Measurements from ENCODE around the gene STK32B.
"Not testable (repeated sequence)": the region's sequence is repeated elsewhere in the genome, so short reads cannot be mapped to it uniquely, and the experiment has no call there.

The STK32B gene

GRCh38 chr4:5267408-5267807 is 216.1 kb downstream of the STK32B start:
- Histone ChIP-seq H3K27ac (ENCODE audit: low read depth, low read length) (no peak overlapping the region), H3K4me3 (ENCODE audit: low read length) (no peak overlapping the region), H3K36me3 (ENCODE audit: insufficient read depth, low read length) (no peaks in the 10 kb centered on the region), H3K9me3 (ENCODE audit: insufficient read depth, low read depth, low read length) (no peaks in the 10 kb centered on the region), H3K4me1 (ENCODE audit: insufficient read depth, low read length) (no peaks in the 10 kb centered on the region), H3K9ac (ENCODE audit: low read depth, low read length) (no peak overlapping the region), H3K27me3 (ENCODE audit: insufficient read depth, low read length) (no peaks in the 10 kb centered on the region)
- WGBS, result 98% methylated on average over 6 of the region's 8 CpGs

GRCh38 chr4:5276475-5277075 is 225.3 kb downstream of the STK32B start:
- H3K4me1 ChIP-seq (ENCODE audit: insufficient read depth, low read length), result no peaks in the 10 kb centered on the region

GRCh38 chr4:5277079-5277478 is 225.8 kb downstream of the STK32B start:
- no peak overlapping the region for H3K9ac ChIP-seq (ENCODE audit: low read depth, low read length)
- H3K9me3 ChIP-seq (ENCODE audit: insufficient read depth, low read depth, low read length), result no peaks in the 10 kb centered on the region
- H3K27me3 ChIP-seq (ENCODE audit: insufficient read depth, low read length), result no peaks in the 10 kb centered on the region
- H3K36me3 ChIP-seq (ENCODE audit: insufficient read depth, low read length), result no peaks in the 10 kb centered on the region
- H3K4me1 ChIP-seq (ENCODE audit: insufficient read depth, low read length), result no peaks in the 10 kb centered on the region
- 88% methylated on average over 2 of the region's 2 CpGs for WGBS
- no peak overlapping the region for H3K4me3 ChIP-seq (ENCODE audit: low read length)
- no peak overlapping the region for H3K27ac ChIP-seq (ENCODE audit: low read depth, low read length)

More at GRCh38 chr4:5276475-5277075, 225.3 kb downstream of the STK32B start:
- no peaks in the 10 kb centered on the region for H3K36me3 ChIP-seq (ENCODE audit: insufficient read depth, low read length)
- no peak overlapping the region for H3K9ac ChIP-seq (ENCODE audit: low read depth, low read length)
- H3K9me3 ChIP-seq (ENCODE audit: insufficient read depth, low read depth, low read length), result no peaks in the 10 kb centered on the region
- 93% methylated on average over 11 of the region's 11 CpGs for WGBS
- H3K27me3 ChIP-seq (ENCODE audit: insufficient read depth, low read length), result no peaks in the 10 kb centered on the region
- no peak overlapping the region for H3K27ac ChIP-seq (ENCODE audit: low read depth, low read length)
- no peak overlapping the region for H3K4me3 ChIP-seq (ENCODE audit: low read length)

- Histone ChIP-seq H3K4me3 (ENCODE audit: low read length) (no peak overlapping the region), H3K36me3 (ENCODE audit: insufficient read depth, low read length) (no peaks in the 10 kb centered on the region), H3K4me1 (ENCODE audit: insufficient read depth, low read length) (no peaks in the 10 kb centered on the region), H3K27me3 (ENCODE audit: insufficient read depth, low read length) (no peaks in the 10 kb centered on the region), H3K27ac (ENCODE audit: low read depth, low read length) (no peak overlapping the region), H3K9ac (ENCODE audit: low read depth, low read length) (no peak overlapping the region), H3K9me3 (ENCODE audit: insufficient read depth, low read depth, low read length) (no peaks in the 10 kb centered on the region)
- WGBS, result 90% methylated on average over 4 of the region's 4 CpGs
These were observed 226.9 kb downstream of the STK32B start for GRCh38 chr4:5278213-5278612.

- H3K9me3 ChIP-seq (ENCODE audit: insufficient read depth, low read depth, low read length); H3K27me3 ChIP-seq (ENCODE audit: insufficient read depth, low read length); H3K9ac ChIP-seq (ENCODE audit: low read depth, low read length): not testable (repeated sequence)
These were observed 228.8 kb downstream of the STK32B start for GRCh38 chr4:5280069-5280468.

GRCh38 chr4:5280828-5281227 is 229.5 kb downstream of the STK32B start:
- 94% methylated on average over 4 of the region's 4 CpGs for WGBS
- Histone ChIP-seq H3K27ac (ENCODE audit: low read depth, low read length) (no peak overlapping the region), H3K9me3 (ENCODE audit: insufficient read depth, low read depth, low read length) (no peaks in the 10 kb centered on the region), H3K4me3 (ENCODE audit: low read length) (no peak overlapping the region), H3K9ac (ENCODE audit: low read depth, low read length) (no peak overlapping the region), H3K36me3 (ENCODE audit: insufficient read depth, low read length) (no peaks in the 10 kb centered on the region), H3K27me3 (ENCODE audit: insufficient read depth, low read length) (no peaks in the 10 kb centered on the region), H3K4me1 (ENCODE audit: insufficient read depth, low read length) (no peaks in the 10 kb centered on the region)

More at GRCh38 chr4:5280069-5280468, 228.8 kb downstream of the STK32B start:
- 86% methylated on average over 1 of the region's 1 CpG for WGBS
- not testable (repeated sequence) for H3K4me3 ChIP-seq (ENCODE audit: low read length); H3K4me1 ChIP-seq (ENCODE audit: insufficient read depth, low read length); H3K27ac ChIP-seq (ENCODE audit: low read depth, low read length); H3K36me3 ChIP-seq (ENCODE audit: insufficient read depth, low read length)

GRCh38 chr4:5283837-5284236 is 232.6 kb downstream of the STK32B start:
- Histone ChIP-seq H3K36me3 (ENCODE audit: insufficient read depth, low read length) (no peaks in the 10 kb centered on the region), H3K27ac (ENCODE audit: low read depth, low read length) (no peak overlapping the region), H3K9ac (ENCODE audit: low read depth, low read length) (no peak overlapping the region), H3K9me3 (ENCODE audit: insufficient read depth, low read depth, low read length) (no peaks in the 10 kb centered on the region), H3K4me1 (ENCODE audit: insufficient read depth, low read length) (no peaks in the 10 kb centered on the region), H3K27me3 (ENCODE audit: insufficient read depth, low read length) (no peaks in the 10 kb centered on the region), H3K4me3 (ENCODE audit: low read length) (no peak overlapping the region)
- WGBS, result no CpG with 5 or more reads among the region's 2 CpGs

- 92% methylated on average over 5 of the region's 7 CpGs for WGBS
- H3K36me3 ChIP-seq (ENCODE audit: insufficient read depth, low read length), result no peaks in the 10 kb centered on the region
- no peak overlapping the region for H3K9ac ChIP-seq (ENCODE audit: low read depth, low read length)
- no peak overlapping the region for H3K4me3 ChIP-seq (ENCODE audit: low read length)
- H3K27ac ChIP-seq (ENCODE audit: low read depth, low read length), result no peak overlapping the region
- H3K4me1 ChIP-seq (ENCODE audit: insufficient read depth, low read length), result no peaks in the 10 kb centered on the region
- no peaks in the 10 kb centered on the region for H3K9me3 ChIP-seq (ENCODE audit: insufficient read depth, low read depth, low read length)
- H3K27me3 ChIP-seq (ENCODE audit: insufficient read depth, low read length), result no peaks in the 10 kb centered on the region
These were observed 233.2 kb downstream of the STK32B start for GRCh38 chr4:5284517-5284916.

- H3K4me1 ChIP-seq (ENCODE audit: insufficient read depth, low read length), result no peaks in the 10 kb centered on the region
- H3K36me3 ChIP-seq (ENCODE audit: insufficient read depth, low read length), result no peaks in the 10 kb centered on the region
These were observed 240.8 kb downstream of the STK32B start for GRCh38 chr4:5292101-5292500.

GRCh38 chr4:5298000-5298787 is 246.9 kb downstream of the STK32B start:
- 91% methylated on average over 9 of the region's 9 CpGs for WGBS
- not testable (repeated sequence) for H3K4me3 ChIP-seq (ENCODE audit: low read length); H3K9ac ChIP-seq (ENCODE audit: low read depth, low read length); H3K27ac ChIP-seq (ENCODE audit: low read depth, low read length); H3K36me3 ChIP-seq (ENCODE audit: insufficient read depth, low read length); H3K4me1 ChIP-seq (ENCODE audit: insufficient read depth, low read length); H3K9me3 ChIP-seq (ENCODE audit: insufficient read depth, low read depth, low read length); H3K27me3 ChIP-seq (ENCODE audit: insufficient read depth, low read length)

More at GRCh38 chr4:5292101-5292500, 240.8 kb downstream of the STK32B start:
- Histone ChIP-seq H3K9ac (ENCODE audit: low read depth, low read length) (no peak overlapping the region), H3K27ac (ENCODE audit: low read depth, low read length) (no peak overlapping the region), H3K27me3 (ENCODE audit: insufficient read depth, low read length) (no peaks in the 10 kb centered on the region), H3K9me3 (ENCODE audit: insufficient read depth, low read depth, low read length) (no peaks in the 10 kb centered on the region), H3K4me3 (ENCODE audit: low read length) (no peak overlapping the region)
- 96% methylated on average over 3 of the region's 4 CpGs for WGBS

GRCh38 chr4:5300283-5300682 is 249.0 kb downstream of the STK32B start:
- Histone ChIP-seq H3K4me1 (ENCODE audit: insufficient read depth, low read length) (no peaks in the 10 kb centered on the region), H3K4me3 (ENCODE audit: low read length) (no peak overlapping the region), H3K9me3 (ENCODE audit: insufficient read depth, low read depth, low read length) (no peaks in the 10 kb centered on the region), H3K36me3 (ENCODE audit: insufficient read depth, low read length) (no peaks in the 10 kb centered on the region), H3K27ac (ENCODE audit: low read depth, low read length) (no peak overlapping the region), H3K27me3 (ENCODE audit: insufficient read depth, low read length) (no peaks in the 10 kb centered on the region), H3K9ac (ENCODE audit: low read depth, low read length) (no peak overlapping the region)

All from HUES64 (cell line).